HG03342 (cell line): ENCODE data around the gene S100A12.

Experiments used
- ATAC-seq: cut with Tn5 transposase; IDR thresholded peaks from one replicate; pipeline ENCODE4 v1.9.1; 2021; ENCODE audit warnings: mild to moderate bottlenecking, moderate library complexity; ENCODE audit not compliant: unreplicated experiment

S100A12 gene

GRCh38 chr1:153397051-153397923 is 21.9 kb upstream of the S100A12 start:
- no peak for ATAC-seq

DNA sequence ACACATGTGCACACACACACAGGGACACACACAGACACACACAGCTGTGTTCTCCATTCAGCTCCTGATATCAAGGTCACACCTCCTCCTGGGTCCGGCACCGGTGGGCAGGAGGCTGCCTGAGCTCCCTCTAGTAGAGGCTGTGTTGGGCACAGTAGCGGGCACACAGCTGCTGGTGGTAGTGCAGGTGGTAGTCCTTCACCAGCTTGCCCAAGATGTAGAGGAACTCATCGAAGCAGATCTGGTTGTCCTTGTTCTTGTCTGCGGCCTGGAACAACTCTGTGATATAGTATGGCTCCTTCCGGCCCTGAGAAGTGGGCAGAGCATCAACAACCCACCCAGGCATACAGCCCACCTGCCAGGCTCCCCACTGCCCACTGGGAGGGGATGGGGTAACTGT is 21.0 kb upstream of the S100A12 start:
- no peak for ATAC-seq

GRCh38 chr1:153395776-153396175 is 20.4 kb upstream of the S100A12 start:
- ATAC-seq, result no peak

DNA sequence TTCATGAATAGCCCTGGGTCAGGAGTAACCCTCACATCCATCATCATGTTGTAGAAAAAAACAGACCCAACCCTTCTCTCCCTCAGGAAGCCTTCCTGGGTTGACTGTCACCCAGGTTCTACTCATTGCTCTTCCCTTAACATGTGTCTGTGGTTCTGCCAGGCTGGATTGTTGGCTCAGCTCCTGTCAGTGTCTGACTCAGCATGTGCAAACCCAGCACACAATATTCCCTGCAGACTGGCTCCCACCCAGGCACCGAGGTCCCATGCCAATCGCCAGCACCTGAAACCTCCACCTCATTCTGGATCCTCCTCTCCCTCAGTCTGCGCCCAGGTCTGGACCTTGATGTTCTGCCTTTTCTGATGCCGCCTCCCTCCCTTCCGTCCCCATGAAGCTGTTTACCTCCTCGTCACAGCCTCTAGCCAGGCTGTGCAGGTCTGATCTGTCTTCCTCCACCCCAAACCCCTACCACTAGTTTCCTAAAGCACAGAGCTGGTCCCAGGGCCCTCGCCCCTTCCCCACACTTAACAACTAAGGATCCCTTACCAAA is 19.8 kb upstream of the S100A12 start:
- no peak for ATAC-seq

DNA sequence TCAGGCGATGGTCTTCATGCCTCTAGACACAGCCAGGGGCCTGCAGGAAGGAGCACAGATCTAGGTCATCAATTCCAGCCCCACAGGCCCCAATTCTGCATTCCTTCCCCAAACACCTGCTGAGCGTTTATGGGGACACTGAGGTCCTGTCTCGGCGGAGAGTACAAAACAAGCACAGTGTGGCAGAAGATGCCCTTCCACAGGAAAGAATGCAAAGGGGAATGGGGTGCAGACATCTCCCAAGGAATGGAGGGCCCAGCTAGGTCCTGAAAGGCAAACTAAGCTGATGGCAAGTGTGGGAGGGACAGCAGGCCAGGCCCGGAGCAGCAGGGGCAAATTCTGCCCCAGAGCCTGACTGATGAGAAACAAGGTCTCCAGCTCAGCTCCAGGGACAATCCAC is 19.0 kb upstream of the S100A12 start:
- no peak for ATAC-seq

GRCh38 chr1:153393926-153394325 is 18.5 kb upstream of the S100A12 start:
- ATAC-seq, result no peak

- no peak for ATAC-seq
Observed at GRCh38 chr1:153392822-153393221, 17.4 kb upstream of the S100A12 start.

DNA sequence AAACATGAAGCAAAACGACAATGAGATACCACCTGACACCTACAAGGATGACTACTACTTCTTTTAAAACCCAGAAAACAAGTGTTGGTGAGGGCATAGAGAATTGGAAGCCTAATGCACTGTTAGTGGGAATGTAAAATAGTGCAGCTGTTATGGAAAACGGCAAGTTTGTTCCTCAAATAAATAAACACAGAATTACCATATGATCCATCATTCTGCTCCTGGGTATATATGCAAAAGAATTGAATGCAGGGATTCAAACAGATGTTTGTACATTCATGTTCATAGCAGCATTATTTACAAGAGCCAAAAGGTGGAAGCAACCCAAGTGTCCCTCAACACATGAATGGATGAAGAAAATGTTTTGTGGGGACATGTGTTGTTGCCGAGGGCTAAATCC is 16.8 kb upstream of the S100A12 start:
- no peak for ATAC-seq

GRCh38 chr1:153390938-153391710 is 15.7 kb upstream of the S100A12 start, which contains the start of gene S100A8:
S100A8 (minus strand) TSS chr1:153391073; CDS start chr1:153390535, 538 bp downstream.
- ATAC-seq, result no peak

GRCh38 chr1:153389973-153390879 is 14.8 kb upstream of the S100A12 start:
- ATAC-seq, result no peak

DNA sequence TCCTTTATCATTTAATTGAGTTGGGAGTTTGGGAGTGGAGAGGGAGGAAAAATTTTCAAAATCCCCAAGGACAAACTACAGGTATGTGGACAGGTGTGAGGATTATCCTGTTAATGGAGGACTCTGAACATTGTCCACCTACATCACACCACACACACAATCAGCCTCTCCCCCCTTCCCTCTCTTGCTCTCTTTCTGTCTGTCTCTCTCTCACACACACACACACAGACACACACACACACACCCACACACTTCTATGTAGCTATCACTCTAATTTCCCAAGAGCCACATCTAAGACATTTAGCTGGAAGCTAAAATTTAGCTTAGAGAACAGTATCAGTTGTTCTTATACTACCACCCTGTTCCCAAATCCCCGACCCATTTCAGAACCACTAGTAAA is 14.0 kb upstream of the S100A12 start:
- ATAC-seq, result no peak

GRCh38 chr1:153387785-153388184 is 12.4 kb upstream of the S100A12 start:
- ATAC-seq, result no peak

DNA sequence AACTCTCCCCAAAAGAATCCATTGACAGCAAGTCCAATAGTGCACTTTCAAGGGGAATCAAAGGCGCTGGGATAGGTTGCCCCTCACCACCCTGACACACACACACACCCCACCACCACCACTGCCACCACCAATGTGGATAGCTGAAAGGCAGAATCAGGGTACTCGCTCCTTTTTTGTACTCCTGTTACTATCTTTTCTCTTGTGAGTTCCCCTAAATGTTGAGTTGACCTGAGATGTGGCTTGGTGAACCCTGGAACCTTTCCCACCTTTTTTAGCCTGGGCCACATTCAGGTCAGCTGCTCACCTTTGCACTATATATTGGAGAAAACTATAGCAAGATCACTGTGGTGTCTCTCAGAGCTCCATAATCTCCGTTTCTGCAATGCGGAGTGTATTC is 11.6 kb upstream of the S100A12 start:
- ATAC-seq, result no peak

DNA sequence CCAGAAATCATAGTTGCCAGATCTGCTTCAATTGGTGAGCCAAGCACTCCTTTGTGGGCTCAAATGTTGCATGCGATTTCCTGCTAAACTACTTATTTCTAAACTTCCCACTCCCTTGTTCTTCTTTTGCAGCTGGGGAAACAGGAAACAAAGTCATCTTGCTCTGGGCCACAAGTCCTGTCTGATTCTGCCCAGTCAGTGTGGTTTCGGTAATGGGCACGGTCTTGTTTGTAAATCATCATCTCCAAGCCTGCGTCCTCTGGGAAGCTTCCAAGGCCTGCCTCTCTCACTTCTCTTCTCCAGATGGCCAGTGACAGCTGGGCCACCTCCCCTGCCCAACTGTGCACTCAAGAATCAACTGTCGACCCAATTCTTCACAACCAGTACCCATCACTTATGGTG is 11.1 kb upstream of the S100A12 start:
- no peak for ATAC-seq

GRCh38 chr1:153384958-153385580 is 9.6 kb upstream of the S100A12 start:
- no peak for ATAC-seq

DNA sequence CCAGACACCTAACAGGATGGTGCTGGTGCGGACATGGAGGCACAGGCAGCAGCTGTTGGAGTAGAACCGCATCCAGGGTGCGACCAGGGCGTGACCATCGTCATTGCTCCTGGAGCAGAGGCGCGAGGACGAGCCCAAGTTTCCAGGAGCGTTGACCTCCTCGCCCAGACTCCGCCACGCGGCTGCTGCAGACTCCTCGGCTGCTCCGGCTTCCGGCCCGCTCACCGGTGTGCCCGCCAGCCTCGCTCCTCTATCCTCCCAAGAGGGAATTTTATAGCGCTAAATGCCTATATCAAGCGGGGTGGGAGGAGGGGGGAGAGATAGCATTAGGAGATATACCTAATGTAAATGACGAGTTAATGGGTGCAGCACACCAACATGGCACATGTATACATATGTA is 5.3 kb upstream of the S100A12 start:
- ATAC-seq, result no peak

- no peak for ATAC-seq
Observed at GRCh38 chr1:153379591-153379990, 4.2 kb upstream of the S100A12 start.

GRCh38 chr1:153374071-153374470 is 1.4 kb downstream of the S100A12 start:
- no peak for ATAC-seq

- no peak for ATAC-seq
Observed at GRCh38 chr1:153372571-153372970, 2.9 kb downstream of the S100A12 start.

GRCh38 chr1:153371231-153371630 is 4.2 kb downstream of the S100A12 start:
- ATAC-seq, result no peak
